Right atrium auricular region (tissue), 2 donors: Measurements from ENCODE around the gene CFAP410. TPM values are rescaled to one million over a fixed set of nuclear protein-coding genes. Genes with fewer than 3 reads are reported as not detected.
"Not testable (repeated sequence)": the region's sequence is repeated elsewhere in the genome, so short reads cannot be mapped to it uniquely, and the experiment has no call there.

Source experiments
- DNase-seq: peaks from one replicate; pipeline ENCODE4 v3.0.0-alpha.2; 2019; ENCODE audit warnings: low spot score
- H3K27ac ChIP-seq, 2 donors: fragments of 200-600 bp; sonication (generic); 1 replicate in 1 of 2; 2 replicates in 1 of 2; pipeline ENCODE4 v1.5.1; 2016 to 2019
- H3K27me3 ChIP-seq, 2 donors: fragments of 200-600 bp; sonication (generic); one replicate each; pipeline versions ENCODE4 v1.5.1 to v1.6.0; 2017 to 2019
- H3K36me3 ChIP-seq: fragments of 200-600 bp; sonication (generic); one replicate; pipeline ENCODE4 v1.5.1; 2016
- H3K4me1 ChIP-seq, 2 donors: fragments of 200-600 bp; sonication (generic); one replicate each; pipeline versions ENCODE4 v1.5.1 to v1.6.0; 2017 to 2019
- H3K4me3 ChIP-seq, 2 donors: fragments of 200-600 bp; sonication (generic); 1 replicate in 1 of 2; 2 replicates in 1 of 2; pipeline ENCODE4 v1.5.1; 2017 to 2019; ENCODE audit warnings: mild to moderate bottlenecking in 1 of 2, moderate library complexity in 1 of 2
- H3K9me3 ChIP-seq, 2 donors: fragments of 200-600 bp; sonication (generic); one replicate each; pipeline ENCODE4 v1.5.1; 2019
- total RNA-seq, 2 donors: library from RNA; depleted of rRNA; stranded (reverse); fragments of >200 nt; gene quantifications; one replicate each; pipeline ENCODE4 v1.1.0, GENCODE V29; 2016
- TF ChIP-seq, protein P1 (sequence below), 2 donors: fragments of 200-600 bp; sonication (generic); IDR thresholded peaks; one replicate each; pipeline ENCODE4 v1.5.1; 2019; ENCODE audit warnings: antibody characterized with exemption in 2 of 2

CFAP410 gene
- total RNA-seq, 2 donors from 2014 or later: 21.4 to 23.2 TPM

DNA sequence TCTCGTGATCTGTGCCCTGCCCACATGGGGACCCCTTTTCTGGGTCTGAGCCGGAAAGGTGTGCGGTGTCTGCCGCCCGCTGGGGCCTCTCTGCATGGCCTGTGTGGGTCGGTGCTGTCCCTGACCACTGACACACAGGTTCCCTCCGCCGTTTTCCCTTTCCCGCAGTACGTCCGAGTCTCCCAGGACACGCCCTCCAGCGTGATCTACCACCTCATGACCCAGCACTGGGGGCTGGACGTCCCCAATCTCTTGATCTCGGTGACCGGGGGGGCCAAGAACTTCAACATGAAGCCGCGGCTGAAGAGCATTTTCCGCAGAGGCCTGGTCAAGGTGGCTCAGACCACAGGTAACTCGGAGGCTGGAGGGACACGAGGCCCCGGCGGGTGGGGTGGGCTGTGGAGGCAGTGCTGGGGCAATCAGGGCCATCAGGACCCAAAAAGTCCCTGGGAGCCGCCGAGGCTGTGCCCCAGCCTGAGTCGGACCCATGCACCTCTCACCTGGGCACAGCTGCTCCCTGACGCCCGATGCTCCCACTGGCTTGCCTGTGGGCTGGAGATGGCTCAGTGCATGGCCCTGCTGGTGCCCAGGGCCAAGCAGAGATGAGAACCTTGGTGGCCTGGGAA, 27.5 kb upstream of the CFAP410 start:
- Histone ChIP-seq H3K27ac (no peak overlapping the region), H3K36me3 (no peaks in the 10 kb centered on the region), H3K4me3 (no peak overlapping the region), H3K9me3 (peaks cover 0 to 20% of the 10 kb centered on the region in 2 donors), H3K4me1 (peaks cover 0 to 8% of the 10 kb centered on the region in 2 donors), H3K27me3 (peaks cover 0 to 7% of the 10 kb centered on the region in 2 donors)
- TF ChIP-seq, protein P1, sequence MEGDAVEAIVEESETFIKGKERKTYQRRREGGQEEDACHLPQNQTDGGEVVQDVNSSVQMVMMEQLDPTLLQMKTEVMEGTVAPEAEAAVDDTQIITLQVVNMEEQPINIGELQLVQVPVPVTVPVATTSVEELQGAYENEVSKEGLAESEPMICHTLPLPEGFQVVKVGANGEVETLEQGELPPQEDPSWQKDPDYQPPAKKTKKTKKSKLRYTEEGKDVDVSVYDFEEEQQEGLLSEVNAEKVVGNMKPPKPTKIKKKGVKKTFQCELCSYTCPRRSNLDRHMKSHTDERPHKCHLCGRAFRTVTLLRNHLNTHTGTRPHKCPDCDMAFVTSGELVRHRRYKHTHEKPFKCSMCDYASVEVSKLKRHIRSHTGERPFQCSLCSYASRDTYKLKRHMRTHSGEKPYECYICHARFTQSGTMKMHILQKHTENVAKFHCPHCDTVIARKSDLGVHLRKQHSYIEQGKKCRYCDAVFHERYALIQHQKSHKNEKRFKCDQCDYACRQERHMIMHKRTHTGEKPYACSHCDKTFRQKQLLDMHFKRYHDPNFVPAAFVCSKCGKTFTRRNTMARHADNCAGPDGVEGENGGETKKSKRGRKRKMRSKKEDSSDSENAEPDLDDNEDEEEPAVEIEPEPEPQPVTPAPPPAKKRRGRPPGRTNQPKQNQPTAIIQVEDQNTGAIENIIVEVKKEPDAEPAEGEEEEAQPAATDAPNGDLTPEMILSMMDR (IDR thresholded peaks at IDR 0.05): no peak
- DNase-seq: no peak

- H3K27ac ChIP-seq: no peak overlapping the region
- H3K36me3 ChIP-seq: no peaks in the 10 kb centered on the region
- H3K4me3 ChIP-seq: no peak overlapping the region
- H3K9me3 ChIP-seq: peaks cover 0 to 20% of the 10 kb centered on the region in 2 donors
- peaks cover 0 to 7% of the 10 kb centered on the region in 2 donors for H3K27me3 ChIP-seq
- peaks cover 0 to 8% of the 10 kb centered on the region in 2 donors for H3K4me1 ChIP-seq
- TF ChIP-seq, protein P1 (IDR thresholded peaks at IDR 0.05): no peak
- DNase-seq: no peak
Measured at GRCh38 chr21:44365967-44366585, 26.9 kb upstream of the CFAP410 start.

- H3K4me3 ChIP-seq: no peak overlapping the region
- no peak for DNase-seq
- TF ChIP-seq, protein P1 (IDR thresholded peaks at IDR 0.05): no peak
- peaks cover 0 to 7% of the 10 kb centered on the region in 2 donors for H3K27me3 ChIP-seq
- H3K27ac ChIP-seq: no peak overlapping the region
- H3K36me3 ChIP-seq: no peaks in the 10 kb centered on the region
- peaks cover 0 to 6% of the 10 kb centered on the region in 2 donors for H3K4me1 ChIP-seq
- peaks cover 0 to 20% of the 10 kb centered on the region in 2 donors for H3K9me3 ChIP-seq
Measured at GRCh38 chr21:44365251-44365966, 26.2 kb upstream of the CFAP410 start.

DNA sequence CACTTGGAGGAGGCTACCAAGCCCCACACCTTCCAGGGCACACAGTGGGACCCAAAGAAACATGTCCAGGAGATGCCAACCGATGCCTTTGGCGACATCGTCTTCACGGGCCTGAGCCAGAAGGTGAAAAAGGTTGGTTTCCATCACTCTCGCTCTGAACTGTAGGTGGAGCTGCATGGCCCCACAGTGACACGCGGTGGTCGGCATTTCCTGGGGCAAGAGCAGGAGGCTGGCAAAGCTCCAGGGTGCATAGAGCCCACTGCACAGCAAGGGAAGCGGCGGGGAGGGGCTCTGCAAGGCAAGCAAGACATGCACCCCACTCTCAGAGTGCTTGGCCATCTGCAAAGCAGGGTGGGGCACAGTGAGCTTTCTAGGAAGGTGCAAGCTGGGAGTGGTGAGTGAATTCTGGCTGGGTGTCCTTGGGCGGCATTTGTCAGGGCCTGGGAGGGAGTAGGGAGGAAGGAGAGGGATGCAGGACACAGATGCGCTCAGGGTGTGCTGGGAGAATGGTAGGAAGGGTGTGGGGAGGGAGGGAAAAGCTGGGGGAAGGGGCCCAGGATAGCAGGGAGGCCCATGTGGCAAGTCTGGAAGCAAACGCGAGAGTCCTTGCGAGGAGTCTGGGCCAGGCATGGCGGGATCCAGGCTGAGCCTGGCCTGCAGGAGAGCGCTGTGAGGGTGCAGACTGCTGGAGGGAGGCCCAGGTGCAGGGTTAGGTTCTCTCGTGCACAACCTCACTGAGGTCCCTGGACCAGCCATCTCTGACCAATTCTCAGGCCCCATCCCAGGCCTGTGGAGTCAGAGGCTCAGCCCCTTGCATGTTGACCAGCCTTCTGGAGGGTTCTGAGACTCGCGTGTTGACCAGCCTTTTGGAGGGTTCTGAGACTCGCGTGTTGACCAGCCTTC, 25.2 kb upstream of the CFAP410 start:
- H3K9me3 ChIP-seq: peaks cover 0 to 20% of the 10 kb centered on the region in 2 donors
- no peaks in the 10 kb centered on the region for H3K36me3 ChIP-seq
- H3K27me3 ChIP-seq: peaks cover 0 to 7% of the 10 kb centered on the region in 2 donors
- TF ChIP-seq, protein P1 (IDR thresholded peaks at IDR 0.05): no peak
- H3K4me1 ChIP-seq: no peaks in the 10 kb centered on the region
- no peak for DNase-seq
- H3K27ac ChIP-seq: no peak overlapping the region
- no peak overlapping the region for H3K4me3 ChIP-seq

GRCh38 chr21:44363278-44363677, 24.1 kb upstream of the CFAP410 start:
- Histone ChIP-seq H3K4me1 (no peaks in the 10 kb centered on the region), H3K9me3 (peaks cover 0 to 20% of the 10 kb centered on the region in 2 donors), H3K27me3 (no peaks in the 10 kb centered on the region), H3K36me3 (no peaks in the 10 kb centered on the region), H3K4me3 (no peak overlapping the region), H3K27ac (no peak overlapping the region)
- DNase-seq: no peak
- TF ChIP-seq, protein P1 (IDR thresholded peaks at IDR 0.05): no peak

GRCh38 chr21:44361903-44362302, 22.7 kb upstream of the CFAP410 start:
- peaks cover 0 to 20% of the 10 kb centered on the region in 2 donors for H3K9me3 ChIP-seq
- not testable (repeated sequence) for H3K27ac ChIP-seq, DNase-seq, H3K4me1 ChIP-seq, H3K27me3 ChIP-seq, H3K4me3 ChIP-seq, H3K36me3 ChIP-seq
